ENCODE results near the gene TEX22. TPM values are rescaled to one million over a fixed set of nuclear protein-coding genes. Genes with fewer than 3 reads are reported as not detected.

The TEX22 gene
- total and polyA plus RNA-seq, 4 donors = 0.18 to 2.1 (median 0.77) TPM

DNA sequence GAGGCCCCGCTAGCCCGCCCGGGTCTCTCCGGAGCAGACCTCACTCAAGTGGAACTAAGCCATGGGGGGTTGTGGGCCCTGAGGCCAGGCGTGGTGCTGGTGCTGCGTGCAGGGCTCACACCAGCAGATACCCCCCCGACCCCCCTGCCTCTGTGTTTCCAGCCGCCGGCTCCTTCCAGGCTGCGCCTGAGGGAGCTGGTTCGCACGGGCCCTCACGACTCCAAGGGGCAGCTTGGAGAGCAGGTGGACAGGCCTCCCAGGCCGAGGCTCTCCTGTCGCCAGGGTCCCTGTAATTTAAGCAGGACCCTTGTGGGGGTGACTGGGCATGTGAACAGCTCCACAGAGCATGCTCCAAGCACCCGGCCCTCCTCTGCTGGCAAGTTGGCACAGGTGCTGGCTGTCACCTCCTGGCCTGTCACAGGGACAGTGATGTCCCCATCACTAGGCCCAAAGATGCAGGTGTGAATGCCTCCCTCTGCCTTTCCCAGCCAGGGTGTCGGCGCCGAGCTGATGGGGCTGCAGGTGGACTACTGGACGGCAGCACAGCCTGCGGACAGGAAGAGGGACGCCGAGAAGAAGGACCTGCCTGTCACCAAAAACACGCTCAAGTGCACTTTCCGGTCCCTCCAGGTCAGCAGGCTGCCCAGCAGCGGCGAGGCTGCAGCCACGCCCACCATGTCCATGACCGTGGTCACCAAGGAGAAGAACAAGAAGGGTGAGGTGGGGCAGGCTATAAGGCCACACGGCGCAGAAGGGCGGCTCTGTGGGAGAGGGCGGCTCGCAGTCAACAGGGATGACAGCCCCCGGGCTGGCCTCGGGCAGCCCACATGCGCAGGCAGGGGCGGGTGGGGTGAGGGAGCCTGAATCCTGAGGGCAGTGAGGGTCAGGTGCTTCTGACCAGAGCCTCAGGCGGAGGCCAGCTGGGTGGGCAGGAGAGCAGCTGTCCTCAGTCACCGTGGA, 5.9 kb upstream of the TEX22 start:
- intact Hi-C loops (cut with DNase I) = no loop called here
- Histone ChIP-seq H3K9me3 (ENCODE audit: control insufficient read depth, low read length) (no peaks in the 10 kb centered on the region), H3K4me3 (ENCODE audit: low read length in 2 of 2) (no peak overlapping the region), H3K27ac (ENCODE audit: low read depth in 1 of 2, low read length in 2 of 2) (no peak overlapping the region), H3K36me3 (ENCODE audit: control insufficient read depth in 1 of 2, insufficient read depth in 2 of 2, low read length in 1 of 2) (no peaks in the 10 kb centered on the region), H3K4me1 (ENCODE audit: control insufficient read depth in 1 of 2, insufficient read depth in 2 of 2, low read length in 2 of 2) (no peaks in the 10 kb centered on the region), H3K27me3 (ENCODE audit: control insufficient read depth in 1 of 2, insufficient read depth in 2 of 2, low read length in 1 of 2) (no peaks in the 10 kb centered on the region)
- 93% methylated on average over 39 to 40 of the region's 40 CpGs for WGBS, 2 donors
- no peak for ATAC-seq (ENCODE audit: low FRiP score)
- DNase-seq = peak in 1 of 2 donors; percentile 45

- intact Hi-C loops (cut with DNase I) = no loop called here
- H3K36me3 ChIP-seq (ENCODE audit: control insufficient read depth in 1 of 2, insufficient read depth in 2 of 2, low read length in 1 of 2) = no peaks in the 10 kb centered on the region
- no peak for ATAC-seq (ENCODE audit: low FRiP score)
- H3K27ac ChIP-seq (ENCODE audit: low read depth in 1 of 2, low read length in 2 of 2) = no peak overlapping the region
- WGBS, 2 donors = 93 to 95% methylated on average over 14 of the region's 14 CpGs
- no peaks in the 10 kb centered on the region for H3K9me3 ChIP-seq (ENCODE audit: control insufficient read depth, low read length)
- no peaks in the 10 kb centered on the region for H3K27me3 ChIP-seq (ENCODE audit: control insufficient read depth in 1 of 2, insufficient read depth in 2 of 2, low read length in 1 of 2)
- DNase-seq = peak in 1 of 2 donors; percentile 46
- H3K4me3 ChIP-seq (ENCODE audit: low read length in 2 of 2) = no peak overlapping the region
- no peaks in the 10 kb centered on the region for H3K4me1 ChIP-seq (ENCODE audit: control insufficient read depth in 1 of 2, insufficient read depth in 2 of 2, low read length in 2 of 2)
These were observed 5.2 kb upstream of the TEX22 start for GRCh38 chr14:105393151-105393550.

DNA sequence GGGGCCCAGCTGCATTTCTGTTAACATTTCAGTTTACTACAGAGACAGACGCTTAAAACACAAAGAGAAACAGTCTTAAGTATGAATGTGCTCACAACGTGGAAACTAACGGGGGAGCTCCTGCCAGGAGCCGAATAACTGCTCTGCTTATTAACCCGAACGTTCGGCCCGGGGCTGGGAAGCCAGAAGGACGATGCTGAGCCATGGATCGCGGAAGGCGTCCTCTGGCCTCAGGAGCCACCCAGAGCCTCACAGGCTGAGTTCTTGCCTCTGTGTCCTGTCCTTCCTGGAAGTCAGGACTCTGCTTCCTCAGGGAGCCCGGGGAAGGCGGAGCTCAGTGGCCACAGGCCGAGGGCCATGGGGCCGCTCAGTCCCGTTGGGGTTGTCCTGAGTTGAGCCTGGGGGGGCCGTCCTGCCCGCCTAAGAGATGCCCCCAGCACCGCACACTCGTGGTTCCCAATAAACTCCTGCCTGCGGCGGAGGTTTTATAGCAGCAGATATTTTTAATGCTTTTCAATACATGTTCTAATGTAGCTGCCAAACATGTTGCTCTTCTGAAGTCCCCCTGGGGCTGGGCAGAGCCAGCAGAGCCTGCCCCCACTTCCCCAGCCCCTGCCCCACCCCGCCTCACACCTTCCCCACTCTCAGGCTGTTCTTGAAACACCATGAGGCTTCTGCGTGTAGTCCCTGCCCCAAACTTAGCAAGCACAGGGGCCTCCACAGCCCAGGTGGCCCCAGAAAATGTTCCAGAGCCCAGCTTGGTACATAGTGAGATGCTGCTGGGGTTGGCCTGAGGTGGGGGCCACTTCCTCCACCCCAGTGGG, 3.4 kb upstream of the TEX22 start:
- no peaks in the 10 kb centered on the region for H3K9me3 ChIP-seq (ENCODE audit: control insufficient read depth, low read length)
- DNase-seq = peak in 1 of 2 donors; percentile 44
- H3K4me3 ChIP-seq (ENCODE audit: low read length in 2 of 2) = no peak overlapping the region
- H3K4me1 ChIP-seq (ENCODE audit: control insufficient read depth in 1 of 2, insufficient read depth in 2 of 2, low read length in 2 of 2) = no peaks in the 10 kb centered on the region
- no peak for ATAC-seq (ENCODE audit: low FRiP score)
- intact Hi-C loops (cut with DNase I) = no loop called here
- H3K27me3 ChIP-seq (ENCODE audit: control insufficient read depth in 1 of 2, insufficient read depth in 2 of 2, low read length in 1 of 2) = no peaks in the 10 kb centered on the region
- H3K27ac ChIP-seq (ENCODE audit: low read depth in 1 of 2, low read length in 2 of 2) = no peak overlapping the region
- WGBS, 2 donors = 84 to 86% methylated on average over 25 of the region's 25 CpGs
- no peaks in the 10 kb centered on the region for H3K36me3 ChIP-seq (ENCODE audit: control insufficient read depth in 1 of 2, insufficient read depth in 2 of 2, low read length in 1 of 2)

- ATAC-seq (ENCODE audit: low FRiP score) = no peak
- Histone ChIP-seq H3K27me3 (ENCODE audit: control insufficient read depth in 1 of 2, insufficient read depth in 2 of 2, low read length in 1 of 2) (no peaks in the 10 kb centered on the region), H3K4me3 (ENCODE audit: low read length in 2 of 2) (no peak overlapping the region), H3K9me3 (ENCODE audit: control insufficient read depth, low read length) (no peaks in the 10 kb centered on the region), H3K4me1 (ENCODE audit: control insufficient read depth in 1 of 2, insufficient read depth in 2 of 2, low read length in 2 of 2) (no peaks in the 10 kb centered on the region), H3K27ac (ENCODE audit: low read depth in 1 of 2, low read length in 2 of 2) (no peak overlapping the region), H3K36me3 (ENCODE audit: control insufficient read depth in 1 of 2, insufficient read depth in 2 of 2, low read length in 1 of 2) (no peaks in the 10 kb centered on the region)
- WGBS, 2 donors = 92 to 93% methylated on average over 8 of the region's 8 CpGs
- no peak for DNase-seq
- intact Hi-C loops (cut with DNase I) = no loop called here
These were observed 2.8 kb upstream of the TEX22 start for GRCh38 chr14:105395538-105395854.

DNA sequence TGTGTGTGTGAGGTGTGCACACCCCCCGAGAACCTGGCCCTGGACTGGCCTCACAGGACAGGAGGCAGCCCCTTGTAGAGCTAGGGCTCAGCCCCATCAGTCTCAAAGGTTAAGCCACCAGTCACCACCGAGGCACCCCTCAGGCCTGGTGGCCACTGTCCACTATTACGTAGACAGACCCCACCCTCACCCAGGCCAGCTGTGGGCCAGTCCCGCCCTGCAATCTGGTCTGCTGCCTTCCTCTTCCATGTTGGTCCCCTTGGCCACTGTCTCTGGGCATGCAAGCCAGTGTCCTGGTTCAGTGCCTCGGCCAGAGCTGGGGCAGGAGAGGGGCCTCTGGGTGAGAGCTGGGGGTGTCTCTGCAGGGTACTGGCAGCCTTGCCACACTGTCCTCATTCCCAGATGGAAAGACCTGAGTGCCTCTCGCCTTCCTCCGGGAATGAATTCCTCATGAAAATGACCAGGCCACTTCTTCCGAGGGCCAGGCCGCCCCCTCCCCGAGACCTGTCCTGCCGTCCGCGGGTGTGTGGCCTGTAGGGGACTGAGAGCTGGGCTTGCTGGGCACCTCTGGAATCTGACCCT, 897 bp upstream of the TEX22 start:
- ATAC-seq (ENCODE audit: low FRiP score) (no peak), DNase-seq (peak in 1 of 2 donors; percentile 55)
- Histone ChIP-seq H3K9me3 (ENCODE audit: control insufficient read depth, low read length) (peaks cover 1% of the 10 kb centered on the region), H3K36me3 (ENCODE audit: control insufficient read depth in 1 of 2, insufficient read depth in 2 of 2, low read length in 1 of 2) (no peaks in the 10 kb centered on the region), H3K4me1 (ENCODE audit: control insufficient read depth in 1 of 2, insufficient read depth in 2 of 2, low read length in 2 of 2) (no peaks in the 10 kb centered on the region), H3K27me3 (ENCODE audit: control insufficient read depth in 1 of 2, insufficient read depth in 2 of 2, low read length in 1 of 2) (no peaks in the 10 kb centered on the region), H3K4me3 (ENCODE audit: low read length in 2 of 2) (peak overlapping the region in 1 of 2 donors; percentile 82), H3K27ac (ENCODE audit: low read depth in 1 of 2, low read length in 2 of 2) (no peak overlapping the region)
- intact Hi-C loops (cut with DNase I) = no loop called here
- WGBS, 2 donors = 77 to 83% methylated on average over 13 of the region's 13 CpGs

- Histone ChIP-seq H3K9me3 (ENCODE audit: control insufficient read depth, low read length) (peaks cover 1% of the 10 kb centered on the region), H3K36me3 (ENCODE audit: control insufficient read depth in 1 of 2, insufficient read depth in 2 of 2, low read length in 1 of 2) (no peaks in the 10 kb centered on the region), H3K27me3 (ENCODE audit: control insufficient read depth in 1 of 2, insufficient read depth in 2 of 2, low read length in 1 of 2) (no peaks in the 10 kb centered on the region), H3K4me3 (ENCODE audit: low read length in 2 of 2) (peak overlapping the region; percentile 44 to 72), H3K4me1 (ENCODE audit: control insufficient read depth in 1 of 2, insufficient read depth in 2 of 2, low read length in 2 of 2) (no peaks in the 10 kb centered on the region), H3K27ac (ENCODE audit: low read depth in 1 of 2, low read length in 2 of 2) (no peak overlapping the region)
- DNase-seq (peak in 1 of 2 donors; percentile 59), ATAC-seq (ENCODE audit: low FRiP score) (peak; percentile 37)
- WGBS, 2 donors = 35 to 37% methylated on average over 39 to 41 of the region's 41 CpGs
- intact Hi-C loops (cut with DNase I) = no loop called here
These were observed 558 bp downstream of the TEX22 start for GRCh38 chr14:105398726-105399465.

GRCh38 chr14:105399466-105399775, 1.1 kb downstream of the TEX22 start:
- no peak for ATAC-seq (ENCODE audit: low FRiP score)

GRCh38 chr14:105400016-105400415, 1.7 kb downstream of the TEX22 start:
- intact Hi-C loops (cut with DNase I) = no loop called here
- DNase-seq (peak in 1 of 2 donors; percentile 41), ATAC-seq (ENCODE audit: low FRiP score) (no peak)
- Histone ChIP-seq H3K4me3 (ENCODE audit: low read length in 2 of 2) (no peak overlapping the region), H3K4me1 (ENCODE audit: control insufficient read depth in 1 of 2, insufficient read depth in 2 of 2, low read length in 2 of 2) (no peaks in the 10 kb centered on the region), H3K27ac (ENCODE audit: low read depth in 1 of 2, low read length in 2 of 2) (no peak overlapping the region), H3K36me3 (ENCODE audit: control insufficient read depth in 1 of 2, insufficient read depth in 2 of 2, low read length in 1 of 2) (no peaks in the 10 kb centered on the region), H3K9me3 (ENCODE audit: control insufficient read depth, low read length) (peaks cover 1% of the 10 kb centered on the region), H3K27me3 (ENCODE audit: control insufficient read depth in 1 of 2, insufficient read depth in 2 of 2, low read length in 1 of 2) (no peaks in the 10 kb centered on the region)
- 97 to 98% methylated on average over 9 of the region's 9 CpGs for WGBS, 2 donors

More at GRCh38 chr14:105399466-105399775, 1.1 kb downstream of the TEX22 start:
- H3K4me3 ChIP-seq (ENCODE audit: low read length in 2 of 2) = no peak overlapping the region
- 90 to 94% methylated on average over 8 of the region's 8 CpGs for WGBS, 2 donors
- peaks cover 1% of the 10 kb centered on the region for H3K9me3 ChIP-seq (ENCODE audit: control insufficient read depth, low read length)
- intact Hi-C loops (cut with DNase I) = no loop called here
- DNase-seq = peak in 1 of 2 donors; percentile 47
- H3K4me1 ChIP-seq (ENCODE audit: control insufficient read depth in 1 of 2, insufficient read depth in 2 of 2, low read length in 2 of 2) = no peaks in the 10 kb centered on the region
- H3K27me3 ChIP-seq (ENCODE audit: control insufficient read depth in 1 of 2, insufficient read depth in 2 of 2, low read length in 1 of 2) = no peaks in the 10 kb centered on the region
- H3K27ac ChIP-seq (ENCODE audit: low read depth in 1 of 2, low read length in 2 of 2) = no peak overlapping the region
- H3K36me3 ChIP-seq (ENCODE audit: control insufficient read depth in 1 of 2, insufficient read depth in 2 of 2, low read length in 1 of 2) = no peaks in the 10 kb centered on the region
